Right forelimb (tissue), 1 donor: ENCODE data around the gene USP44.
"Not testable (repeated sequence)": the region's sequence is repeated elsewhere in the genome, so short reads cannot be mapped to it uniquely, and the experiment has no call there.

Experiments
- DNase-seq: peaks from one replicate; pipeline ENCODE4 v3.0.0-alpha.2; 2018

Gene USP44

DNA sequence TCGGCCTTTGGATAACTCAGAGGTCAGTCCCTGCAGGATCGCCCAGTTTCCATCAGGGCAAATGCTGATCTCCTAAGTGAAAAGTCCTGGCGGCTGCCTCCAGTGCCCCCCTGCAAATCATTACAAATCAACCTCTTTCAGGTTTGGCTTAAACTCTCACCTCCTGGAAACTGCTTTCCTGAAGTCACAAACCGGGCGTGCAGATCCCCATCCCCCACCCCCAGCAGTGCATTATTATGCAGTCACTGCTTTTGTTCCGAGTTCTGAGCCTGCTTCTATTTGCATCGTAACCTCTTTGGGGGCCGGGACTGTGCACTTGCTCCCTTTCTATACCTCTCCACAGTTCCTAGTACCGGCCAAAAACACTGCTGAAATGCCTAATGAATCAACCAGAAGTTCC is at the start of gene USP44:
TSS of gene USP44 (minus strand) at position 172 of the 400 bp plus-strand sequence. CDS start 17,220 bp downstream, outside the sequence.
- DNase-seq, result no peak

DNA sequence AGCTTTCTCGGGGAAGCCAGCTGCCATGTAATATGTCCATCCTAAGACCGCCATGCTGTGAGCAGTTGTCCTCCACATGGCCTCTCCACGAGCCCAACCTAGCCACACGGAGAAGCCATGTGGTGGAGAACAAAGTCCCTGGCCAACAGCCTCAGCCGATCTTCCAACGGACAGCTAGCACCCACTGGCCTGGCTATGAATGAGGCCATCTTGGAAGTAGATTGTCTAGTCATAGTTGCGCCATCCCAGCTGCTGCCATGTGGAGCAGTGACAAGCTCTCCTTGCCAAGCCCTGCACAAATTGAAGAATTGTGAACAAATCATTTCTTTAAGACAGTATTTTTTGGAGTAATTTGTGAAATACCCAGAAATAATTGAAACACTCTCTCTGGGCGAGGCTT is 49.3 kb upstream of the USP44 start:
- no peak for DNase-seq

DNA sequence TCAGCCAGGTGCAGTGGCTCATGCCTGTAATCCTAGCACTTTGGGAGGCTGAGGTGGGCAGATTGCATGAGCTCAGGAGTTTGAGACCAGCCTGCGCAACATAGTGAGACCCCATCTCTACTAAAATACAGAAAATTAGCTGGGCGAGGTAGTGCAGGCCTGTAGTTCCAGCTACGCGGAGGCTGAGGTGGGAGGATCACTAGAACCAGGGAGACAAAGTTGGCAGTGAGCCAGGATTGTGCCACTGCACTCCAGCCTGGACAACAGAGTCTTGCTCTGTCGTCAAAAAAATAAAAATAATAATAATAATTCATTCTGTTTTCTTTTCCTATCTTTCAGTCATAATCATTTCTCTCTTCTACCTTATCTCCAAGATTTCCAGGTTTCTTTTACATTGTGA is 48.6 kb upstream of the USP44 start:
- no peak for DNase-seq

DNA sequence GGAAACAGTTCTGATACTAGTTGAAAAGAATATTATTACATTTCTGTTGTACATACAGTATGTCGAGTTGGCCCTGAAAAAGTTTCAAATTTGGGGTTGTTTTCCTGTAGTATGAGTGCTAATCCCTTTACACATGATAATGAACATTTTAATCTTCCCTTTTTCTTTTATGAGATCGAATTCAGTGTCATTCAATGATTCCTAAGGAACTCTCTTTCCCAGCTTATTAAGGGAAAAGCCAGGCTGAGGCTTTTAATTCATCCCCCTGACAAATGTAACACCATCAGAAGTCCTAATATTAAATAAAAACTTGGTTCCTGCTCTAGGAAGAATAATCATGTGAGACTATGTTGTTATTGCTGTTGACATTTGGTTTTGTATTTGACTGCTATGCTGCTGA is 42.9 kb upstream of the USP44 start:
- DNase-seq, result no peak

DNA sequence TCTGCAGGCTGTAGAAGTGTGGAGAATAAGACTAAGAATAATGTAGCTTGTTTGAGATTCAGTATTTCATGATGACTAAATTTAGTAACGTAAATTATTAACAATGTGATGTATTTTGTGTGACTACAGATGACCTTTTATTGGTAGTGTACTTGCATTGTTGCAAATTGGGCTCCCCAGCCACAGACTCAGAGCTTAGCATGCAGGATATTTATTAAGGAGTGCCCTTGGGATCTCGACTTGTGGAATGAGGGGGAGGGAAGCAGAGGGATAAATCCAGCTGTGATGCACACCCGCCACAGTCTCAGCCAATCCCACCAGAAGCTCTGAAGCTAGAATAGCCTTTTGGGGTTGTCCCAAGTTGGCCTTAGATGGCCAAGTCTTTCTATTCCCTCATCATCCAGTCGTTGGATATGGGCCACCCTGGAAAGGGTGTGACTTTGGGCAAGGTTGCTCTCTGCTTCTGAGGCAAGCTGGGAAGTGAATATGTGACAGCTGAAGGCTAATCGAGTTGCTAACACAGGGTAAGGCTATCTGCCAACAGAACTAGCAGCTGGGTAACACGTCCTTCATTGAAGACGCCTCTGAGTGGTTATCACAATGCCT is 42.1 kb upstream of the USP44 start:
- DNase-seq, result peak; percentile 69

DNA sequence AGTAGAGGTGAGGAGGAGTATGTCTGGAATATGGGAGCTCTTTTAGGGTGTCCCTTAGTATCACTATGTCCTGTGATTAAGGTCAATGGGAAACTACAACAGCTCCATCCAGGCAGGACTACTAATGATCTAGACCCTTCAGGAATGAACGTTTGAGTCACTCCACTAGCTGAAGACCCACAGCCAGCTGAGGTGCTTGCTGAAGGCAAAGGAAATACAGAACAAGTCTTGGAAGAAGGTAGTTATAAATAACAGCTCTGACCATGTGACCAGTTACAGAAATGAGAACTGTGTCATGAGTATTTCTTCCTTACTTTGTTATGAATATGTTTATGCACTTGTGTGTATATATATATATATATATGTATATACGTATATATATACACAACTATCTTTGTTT is 40.5 kb upstream of the USP44 start:
- no peak for DNase-seq

DNA sequence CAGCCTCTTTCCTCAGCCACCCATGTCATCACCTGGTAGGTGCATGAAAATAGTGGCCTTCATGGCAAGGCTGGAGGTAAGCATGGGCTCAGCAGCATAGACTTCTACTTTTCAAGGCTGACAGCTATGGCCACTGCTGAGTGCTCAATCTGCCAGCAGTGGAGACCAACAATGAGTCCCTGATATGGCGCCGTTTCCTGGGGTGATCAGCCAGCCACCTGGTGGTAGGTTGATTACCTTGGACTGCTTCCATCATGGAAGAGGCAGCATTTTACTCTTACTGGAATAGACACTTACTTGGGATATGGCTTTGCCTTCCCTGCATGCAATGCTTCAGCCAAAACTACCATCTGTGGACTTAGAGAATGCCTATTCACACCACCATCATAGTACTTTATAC is 39.5 kb upstream of the USP44 start:
- DNase-seq, result no peak

DNA sequence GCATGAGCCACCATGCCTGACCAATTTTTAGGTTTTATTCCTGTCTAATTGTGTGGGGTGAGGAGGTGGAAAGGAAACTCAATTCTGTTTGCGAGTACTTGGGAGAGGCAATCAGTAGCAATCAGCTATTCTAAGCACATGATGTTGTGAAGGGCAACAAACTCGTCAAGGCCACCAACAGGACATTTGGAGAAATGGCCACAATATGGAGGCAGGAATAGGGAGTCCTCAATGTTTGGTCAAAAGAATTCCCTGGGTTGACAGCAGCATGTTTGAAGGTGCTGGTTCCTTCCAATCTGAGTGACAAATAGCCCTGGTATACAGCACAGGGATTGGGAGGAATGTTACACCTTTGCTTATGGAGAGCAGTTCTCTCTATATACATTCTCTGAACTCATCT is 32.7 kb upstream of the USP44 start:
- DNase-seq, result no peak

DNA sequence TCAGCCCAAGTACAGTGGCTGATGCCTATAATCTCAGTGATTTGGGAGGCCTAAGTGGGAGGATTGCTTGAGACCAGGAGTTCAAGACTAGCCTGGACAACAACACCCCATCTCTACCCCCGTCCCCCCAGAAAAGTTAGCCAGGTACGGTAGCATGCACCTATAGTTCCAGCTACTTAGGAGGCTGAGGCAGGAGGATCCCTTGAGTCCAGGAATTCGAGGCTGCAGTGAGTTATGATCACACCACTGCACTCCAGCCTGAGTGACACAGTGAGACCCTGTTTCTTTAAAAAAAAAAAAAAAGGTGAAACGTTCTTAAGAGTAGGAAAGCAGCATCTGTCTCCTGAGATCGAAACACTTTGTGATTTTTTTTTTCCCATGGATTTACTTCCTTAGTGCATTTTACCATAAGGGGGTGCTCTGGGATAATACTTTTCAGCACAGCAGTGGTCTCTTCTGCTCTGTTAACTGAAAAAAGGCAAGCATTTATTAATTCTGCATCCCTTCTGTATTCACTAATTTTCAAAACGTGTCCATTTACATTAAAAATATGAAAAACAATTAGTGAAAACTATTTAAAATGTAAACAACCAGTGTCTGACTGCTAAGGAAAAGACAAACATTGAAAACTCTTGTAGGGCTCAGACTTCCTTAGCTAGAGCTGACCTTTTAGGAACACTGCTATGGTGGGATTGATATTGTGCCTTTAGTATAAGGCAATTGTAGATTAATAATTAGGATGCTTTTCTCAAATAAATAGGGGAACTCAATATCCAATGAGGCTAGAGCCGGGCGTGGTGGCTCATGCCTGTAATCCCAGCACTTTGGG is 31.2 kb upstream of the USP44 start:
- DNase-seq, result no peak

DNA sequence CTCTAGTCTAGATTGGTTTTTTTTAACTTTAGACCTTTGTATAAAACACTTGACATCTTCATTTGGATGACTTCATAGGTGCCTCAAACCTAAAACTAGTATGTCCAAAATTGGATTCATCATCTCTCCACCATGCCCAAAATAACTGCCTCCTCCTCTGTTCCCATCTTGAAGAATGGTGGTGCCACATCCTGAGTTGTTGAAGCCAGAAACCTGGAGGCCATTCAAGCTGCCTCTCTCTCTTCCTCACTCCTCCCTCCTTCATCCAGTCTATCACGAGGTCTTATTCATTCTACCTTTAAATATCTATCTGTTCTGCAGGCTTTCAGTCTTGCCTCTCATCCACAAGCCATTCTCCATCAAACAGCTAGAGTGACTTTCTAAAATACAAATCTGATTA is 26.5 kb upstream of the USP44 start:
- DNase-seq, result no peak

DNA sequence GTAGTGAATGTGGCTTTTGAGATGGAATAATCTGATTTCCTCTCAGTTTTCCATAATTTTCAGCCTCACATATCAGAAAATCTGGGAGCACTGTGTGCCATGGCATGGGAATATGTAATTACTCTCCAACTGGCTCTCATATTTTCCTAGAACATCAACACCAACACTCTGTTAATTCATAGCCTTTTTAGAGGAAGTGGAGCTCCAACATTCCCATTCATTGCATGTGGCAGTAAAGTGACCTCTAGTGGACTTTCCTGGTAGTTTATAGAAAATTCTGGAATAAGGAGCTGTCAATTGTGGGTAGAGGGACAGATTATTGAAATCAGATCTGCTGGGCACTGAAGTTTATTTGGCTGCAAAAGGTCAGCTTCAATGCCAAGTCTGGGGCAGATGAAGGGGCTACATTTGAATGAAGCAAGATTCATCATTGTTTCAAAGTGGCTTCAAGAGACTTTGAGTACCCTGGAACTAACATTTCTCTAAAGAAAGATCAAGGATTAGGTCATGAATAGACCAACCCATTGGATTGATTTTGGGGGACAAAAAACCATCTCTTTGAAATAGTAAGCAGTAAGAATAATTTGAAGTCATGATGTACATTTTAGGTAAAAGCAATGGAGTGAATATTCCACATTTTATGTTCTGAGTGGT is 23.6 kb upstream of the USP44 start:
- no peak for DNase-seq

DNA sequence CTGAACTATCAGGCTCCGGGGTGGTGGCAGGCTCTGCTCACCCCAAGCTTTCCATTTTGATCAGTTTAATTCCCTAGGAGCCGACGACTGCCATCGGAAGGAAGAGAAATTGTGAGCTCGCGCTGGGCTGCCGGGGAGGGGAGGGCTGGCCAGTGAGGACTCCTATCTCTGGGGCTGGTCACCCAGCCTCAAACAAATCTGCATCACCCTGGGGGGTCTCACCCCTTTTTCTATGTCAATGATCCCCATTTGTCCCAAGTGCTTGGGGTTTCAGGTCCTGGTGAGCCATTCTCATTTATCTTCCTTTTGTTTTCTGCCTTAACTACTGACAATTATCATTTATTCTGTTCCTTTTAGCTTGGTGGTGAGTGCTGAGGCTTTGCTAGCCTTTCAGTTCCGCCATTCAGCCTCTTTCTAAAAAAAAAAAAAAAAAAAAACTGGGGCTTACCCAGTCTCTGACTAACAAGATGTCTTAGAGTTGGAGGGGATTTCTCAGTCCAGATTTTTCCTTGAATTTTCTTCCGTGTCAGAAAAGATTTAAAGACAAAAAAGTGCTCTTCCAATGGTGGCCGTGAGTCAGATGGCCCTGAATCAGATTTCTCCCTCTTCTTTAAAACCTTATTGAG is 22.8 kb upstream of the USP44 start:
- no peak for DNase-seq

DNA sequence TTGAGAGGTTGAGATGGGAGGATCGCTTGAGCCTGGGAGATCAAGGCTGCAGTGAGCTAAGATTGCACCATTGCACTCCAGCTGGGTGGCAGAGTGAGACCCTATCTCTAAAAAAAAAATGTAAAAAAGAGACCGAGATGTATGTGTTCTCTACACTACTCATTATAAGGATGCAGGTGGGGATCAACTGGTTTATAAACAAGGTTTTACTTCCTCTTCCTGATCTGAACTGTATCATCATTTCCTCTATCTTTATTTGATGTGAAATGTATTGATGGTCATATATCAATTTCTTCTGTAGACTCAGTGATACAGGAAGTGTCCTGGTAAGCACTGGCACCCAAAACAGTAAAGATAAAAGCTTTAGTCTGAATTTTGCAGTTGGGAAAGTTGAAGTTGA is 20.1 kb upstream of the USP44 start:
- DNase-seq, result no peak

DNA sequence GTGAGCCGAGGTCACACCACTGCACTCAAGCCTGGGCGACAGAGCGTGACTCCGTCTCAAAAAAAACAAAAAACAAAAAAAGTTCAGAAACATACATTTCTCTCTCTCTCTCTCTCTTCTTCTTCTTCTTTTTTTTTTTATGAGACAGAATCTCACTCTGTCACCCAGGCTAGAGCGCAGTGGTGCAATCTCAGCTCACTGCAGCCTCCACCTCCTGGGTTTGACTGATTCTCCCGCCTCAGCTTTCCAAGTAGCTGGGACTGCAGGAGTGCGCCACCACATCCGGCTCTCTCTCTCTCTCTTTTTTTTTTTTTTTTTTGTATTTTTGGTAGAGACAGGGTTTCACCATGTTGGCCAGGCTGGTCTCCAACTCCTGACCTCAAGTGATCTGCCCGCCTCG is 16.8 kb upstream of the USP44 start:
- DNase-seq, result not testable (repeated sequence)

DNA sequence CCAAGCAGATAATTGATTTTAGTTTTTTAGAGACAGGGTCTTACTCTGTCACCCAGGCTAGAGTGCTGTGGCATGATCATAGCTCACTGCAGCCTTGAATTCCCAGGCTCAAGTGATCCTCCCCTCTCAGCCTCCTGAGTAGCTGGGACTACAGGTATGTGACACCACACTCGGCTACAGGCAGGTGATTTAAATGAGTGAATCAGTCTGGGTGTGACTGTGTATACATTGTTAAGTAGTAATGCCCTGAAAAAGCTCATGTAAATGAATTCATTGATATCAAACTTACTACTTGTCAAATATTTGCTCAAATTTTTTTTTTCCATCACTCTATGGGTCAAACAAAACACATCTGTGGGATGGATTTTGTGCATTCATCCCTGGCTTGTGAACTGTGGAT is 6.3 kb upstream of the USP44 start:
- no peak for DNase-seq

DNA sequence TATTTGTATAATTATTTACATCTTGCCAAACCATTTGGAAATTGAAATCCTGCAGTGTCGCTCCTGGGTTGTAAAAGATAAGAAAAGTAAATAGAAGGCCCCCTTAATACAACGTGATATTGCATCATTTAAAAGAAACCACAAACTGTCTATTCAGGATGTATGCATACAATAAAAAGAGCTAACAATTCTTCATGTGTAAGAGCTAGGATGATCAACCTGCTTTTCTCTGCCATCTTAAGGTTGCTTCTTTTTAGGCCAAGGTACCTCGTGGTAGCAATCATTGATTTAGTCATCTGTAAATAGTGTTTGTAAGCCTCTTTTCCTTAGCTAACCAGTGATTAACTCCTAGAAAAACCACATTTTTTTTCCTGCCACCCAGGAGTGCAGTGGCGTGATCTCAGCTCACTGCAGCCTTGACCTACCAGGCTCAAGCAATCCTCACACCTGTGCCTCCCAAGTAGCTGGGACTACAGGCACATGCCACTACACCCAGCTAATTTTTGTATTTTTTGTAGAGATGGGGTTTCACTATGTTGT is 3.3 kb upstream of the USP44 start:
- no peak for DNase-seq

DNA sequence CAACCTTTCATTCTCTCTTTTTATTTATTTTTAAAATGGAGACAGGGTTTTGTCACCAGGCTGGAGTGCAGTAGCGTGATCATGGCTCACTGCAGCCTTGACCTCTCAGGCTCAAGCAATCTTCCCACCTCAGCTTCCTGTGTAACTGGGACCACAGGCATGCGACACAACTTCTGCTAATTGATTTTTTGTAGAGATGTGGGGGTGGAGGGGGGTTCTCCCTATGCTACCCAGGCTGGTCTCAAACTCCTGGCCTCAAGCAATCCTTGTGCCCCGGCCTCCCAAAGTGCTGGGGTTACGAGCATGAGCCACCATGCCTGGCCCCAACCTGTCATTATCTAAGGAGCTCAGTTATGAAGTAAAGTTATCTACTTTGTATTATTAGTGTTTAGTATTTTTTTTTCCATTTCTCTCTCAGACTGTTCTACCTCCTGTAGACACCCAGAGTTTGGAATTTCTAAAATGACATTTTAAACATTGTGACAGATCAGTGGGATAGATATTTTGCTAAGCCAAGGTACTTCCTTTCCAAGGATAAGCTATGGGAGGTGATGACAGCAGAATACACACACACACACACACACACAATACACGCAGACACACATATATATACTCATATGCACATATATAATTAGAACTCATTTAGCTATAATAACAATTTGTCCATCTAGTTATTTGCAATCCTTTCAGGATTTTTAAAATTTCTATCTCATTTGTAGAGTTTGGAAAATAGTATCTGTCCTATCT is 2.1 kb upstream of the USP44 start:
- no peak for DNase-seq

DNA sequence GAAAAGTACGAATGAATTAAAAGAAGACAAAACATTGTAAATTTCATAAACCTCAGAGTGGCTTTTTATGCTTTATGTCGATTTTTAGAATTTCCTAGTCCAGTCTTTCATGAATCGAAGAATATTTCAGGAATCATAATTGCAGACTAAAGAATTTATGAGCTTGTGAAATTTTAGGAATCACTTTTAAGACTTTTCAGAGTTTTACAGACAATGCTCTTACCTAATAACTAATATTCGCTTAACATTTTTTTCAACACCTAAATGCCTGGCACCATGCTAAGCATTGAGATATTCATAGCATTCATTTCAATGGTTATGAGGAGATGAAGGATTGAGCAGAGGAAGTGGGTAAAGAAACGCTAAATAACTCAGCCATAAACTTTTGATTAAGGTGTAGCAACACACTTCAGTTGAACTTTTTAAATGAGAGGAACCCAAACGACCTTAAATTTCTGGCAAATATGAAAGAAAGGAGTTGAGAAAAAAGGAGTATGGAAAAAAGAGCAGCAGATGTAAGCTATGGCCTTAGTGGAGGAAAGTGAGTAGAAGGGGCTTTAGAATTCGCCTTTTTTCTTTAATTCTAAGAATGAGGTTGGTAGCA is 739 bp upstream of the USP44 start:
- no peak for DNase-seq

DNA sequence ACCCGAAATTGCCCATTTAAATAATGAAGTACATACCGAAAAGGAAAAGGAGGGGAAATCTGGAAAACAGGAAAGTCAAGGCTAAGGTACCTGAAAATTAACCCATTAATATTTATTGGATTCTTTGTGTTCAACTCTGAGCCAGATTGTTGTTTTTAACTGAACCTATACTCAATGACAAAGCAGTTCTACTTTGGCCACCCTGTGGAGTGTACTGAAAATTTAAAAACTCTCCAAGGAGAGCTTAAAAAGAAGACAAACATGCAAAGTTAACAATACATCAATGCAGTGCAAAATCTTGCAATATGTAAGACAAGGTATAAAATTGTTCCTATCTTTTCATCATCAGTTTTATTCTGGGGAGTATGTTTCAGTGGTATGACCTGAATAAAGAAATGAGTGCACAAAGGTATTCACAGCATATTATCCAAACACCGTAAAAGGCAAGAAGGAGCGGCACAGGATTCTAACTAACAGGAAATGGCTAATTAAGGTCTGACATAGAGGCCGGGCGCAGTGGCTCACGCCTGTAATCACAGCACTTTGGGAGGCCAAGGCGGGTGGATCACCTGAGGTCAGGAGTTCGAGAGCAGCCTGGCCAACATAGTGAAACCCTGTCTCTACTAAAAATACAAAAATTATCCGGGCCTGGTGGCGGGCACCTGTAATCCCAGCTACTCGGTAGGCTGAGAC is 1.7 kb downstream of the USP44 start:
- DNase-seq, result no peak

DNA sequence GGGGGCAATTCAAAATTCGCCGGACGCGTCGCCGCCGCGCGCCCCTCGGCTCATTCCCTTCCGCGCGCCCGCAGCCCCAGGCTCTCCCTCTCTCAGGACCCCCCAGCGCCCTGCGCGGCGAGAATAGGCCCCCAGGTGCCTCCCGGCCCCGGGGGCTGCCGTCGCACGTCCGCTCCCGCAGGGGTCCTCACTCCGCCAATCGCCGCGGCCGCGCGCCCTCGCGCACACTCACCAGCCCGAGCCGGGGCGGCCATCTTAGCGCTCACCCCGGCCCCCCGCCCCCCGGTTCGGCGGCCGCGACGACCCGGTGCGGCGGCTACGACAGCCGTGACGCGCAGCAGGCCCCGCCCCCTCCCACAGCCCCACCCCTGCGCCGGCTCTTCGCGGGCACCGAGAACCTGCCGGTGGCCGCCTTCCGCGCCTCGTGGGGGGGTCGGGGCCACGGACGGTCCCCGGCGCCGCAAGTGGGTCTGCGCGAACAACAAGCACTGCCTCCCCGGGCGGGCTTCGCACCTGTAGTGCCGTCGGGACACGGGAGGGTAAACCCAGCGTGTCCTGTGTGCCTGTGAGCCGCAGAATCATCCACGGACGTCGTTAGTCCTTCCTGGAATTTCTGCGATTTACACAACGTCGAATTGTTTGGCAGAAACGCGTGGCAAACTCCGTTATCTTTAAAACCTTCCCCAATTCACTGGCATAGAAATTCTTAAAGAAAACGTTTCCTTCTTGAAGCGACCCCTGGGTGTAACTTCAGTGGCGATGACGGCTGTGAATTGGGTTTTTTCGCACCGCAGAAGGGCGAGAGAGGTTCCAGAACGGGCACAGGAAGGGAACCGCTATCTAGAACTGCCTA is 2.5 kb downstream of the USP44 start:
- no peak for DNase-seq
